HG02973 (cell line): ENCODE results near the gene MROH9.

Experiments used
- ATAC-seq: cut with Tn5 transposase; IDR thresholded peaks from one replicate; pipeline ENCODE4 v1.9.1; 2021; ENCODE audit warnings: moderate library complexity; ENCODE audit not compliant: unreplicated experiment

MROH9 gene

GRCh38 chr1:170964506-170964905 lies 29.2 kb downstream of the MROH9 start:
- no peak for ATAC-seq

GRCh38 chr1:170967042-170967910 lies 31.9 kb downstream of the MROH9 start:
- peak; percentile 77 for ATAC-seq

GRCh38 chr1:170970256-170970655 lies 34.9 kb downstream of the MROH9 start:
- ATAC-seq, result no peak

GRCh38 chr1:170978371-170978910 lies 43.1 kb downstream of the MROH9 start:
- ATAC-seq, result no peak

- no peak for ATAC-seq
These were observed 50.1 kb downstream of the MROH9 start for GRCh38 chr1:170985406-170985805.

DNA sequence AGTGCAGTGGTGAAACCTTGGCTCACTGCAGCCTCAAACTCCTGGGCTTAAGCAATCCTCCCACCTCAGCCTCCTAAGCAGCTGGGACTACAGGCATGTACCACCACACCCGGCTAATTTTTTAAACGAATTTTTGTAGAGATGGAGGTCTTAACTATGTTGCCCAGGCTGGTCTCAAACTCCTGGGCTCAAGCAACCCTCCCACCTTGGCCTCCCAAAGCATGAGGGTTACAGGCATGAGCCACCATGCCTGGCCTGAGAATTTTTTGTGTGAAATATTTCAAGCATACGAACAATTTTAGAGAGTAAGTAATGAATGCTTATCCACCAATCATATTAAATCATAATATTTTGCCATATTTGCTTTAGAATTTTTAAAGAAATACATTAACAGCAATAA lies 51.6 kb downstream of the MROH9 start:
- ATAC-seq, result no peak

DNA sequence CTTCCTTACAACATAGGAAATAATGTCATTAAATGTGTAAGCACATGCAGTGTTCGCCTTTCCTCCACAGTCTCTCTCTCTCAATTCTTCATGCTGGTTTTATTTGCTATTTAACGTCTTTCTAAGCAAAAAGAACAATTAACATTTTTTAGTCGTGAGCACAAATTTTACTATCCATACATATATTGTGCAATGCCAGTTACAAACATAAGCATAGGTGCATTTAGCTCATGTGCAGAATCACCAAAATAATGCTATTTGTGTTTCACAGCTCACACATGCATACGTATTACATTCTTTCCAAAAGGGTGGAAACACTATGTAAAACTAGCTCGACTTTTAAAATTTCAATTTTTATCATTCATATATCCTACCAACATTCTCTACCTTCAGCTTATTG lies 52.1 kb downstream of the MROH9 start:
- ATAC-seq, result no peak

DNA sequence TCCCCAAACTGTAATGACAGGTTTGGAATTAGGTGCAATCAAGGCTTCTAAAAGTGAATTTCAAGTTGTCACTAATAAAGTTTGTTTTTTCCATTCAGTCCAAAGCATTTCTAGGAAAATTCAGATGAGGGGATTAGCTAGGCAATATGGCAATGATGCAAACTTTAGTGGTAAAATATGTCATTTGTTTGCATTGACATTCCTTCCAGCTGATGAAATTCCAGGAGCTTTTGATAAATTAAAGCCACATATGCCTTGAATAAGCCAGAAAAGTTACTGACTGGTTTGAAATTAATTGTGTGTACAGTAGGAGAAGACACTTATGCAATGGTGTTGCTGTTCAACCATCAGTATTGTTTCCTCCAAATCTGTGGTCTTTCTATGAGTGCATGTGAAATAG lies 57.8 kb downstream of the MROH9 start:
- no peak for ATAC-seq

- ATAC-seq, result no peak
These were observed 58.4 kb downstream of the MROH9 start for GRCh38 chr1:170993717-170994116.

DNA sequence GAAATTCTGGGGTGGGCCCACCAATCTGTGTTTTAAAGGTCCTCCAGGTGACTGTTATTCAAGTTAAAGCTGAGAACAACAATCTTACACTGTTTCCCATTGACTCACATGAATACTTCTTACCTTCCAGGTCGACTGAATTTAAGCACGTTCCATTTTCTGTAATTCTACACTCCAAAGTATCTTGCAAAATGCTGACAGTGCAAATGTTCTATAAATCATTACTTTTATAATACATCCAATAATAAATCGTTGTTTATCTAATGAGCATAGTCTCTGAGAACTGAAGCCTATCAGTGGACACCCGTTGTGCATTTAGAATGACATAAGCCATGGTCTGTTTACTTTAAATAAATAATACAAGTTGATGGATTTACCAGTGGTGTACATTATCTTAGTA lies 79.5 kb downstream of the MROH9 start:
- no peak for ATAC-seq

- no peak for ATAC-seq
These were observed 82.1 kb downstream of the MROH9 start for GRCh38 chr1:171017426-171017825.

GRCh38 chr1:171019971-171020370 lies 84.6 kb downstream of the MROH9 start:
- no peak for ATAC-seq

DNA sequence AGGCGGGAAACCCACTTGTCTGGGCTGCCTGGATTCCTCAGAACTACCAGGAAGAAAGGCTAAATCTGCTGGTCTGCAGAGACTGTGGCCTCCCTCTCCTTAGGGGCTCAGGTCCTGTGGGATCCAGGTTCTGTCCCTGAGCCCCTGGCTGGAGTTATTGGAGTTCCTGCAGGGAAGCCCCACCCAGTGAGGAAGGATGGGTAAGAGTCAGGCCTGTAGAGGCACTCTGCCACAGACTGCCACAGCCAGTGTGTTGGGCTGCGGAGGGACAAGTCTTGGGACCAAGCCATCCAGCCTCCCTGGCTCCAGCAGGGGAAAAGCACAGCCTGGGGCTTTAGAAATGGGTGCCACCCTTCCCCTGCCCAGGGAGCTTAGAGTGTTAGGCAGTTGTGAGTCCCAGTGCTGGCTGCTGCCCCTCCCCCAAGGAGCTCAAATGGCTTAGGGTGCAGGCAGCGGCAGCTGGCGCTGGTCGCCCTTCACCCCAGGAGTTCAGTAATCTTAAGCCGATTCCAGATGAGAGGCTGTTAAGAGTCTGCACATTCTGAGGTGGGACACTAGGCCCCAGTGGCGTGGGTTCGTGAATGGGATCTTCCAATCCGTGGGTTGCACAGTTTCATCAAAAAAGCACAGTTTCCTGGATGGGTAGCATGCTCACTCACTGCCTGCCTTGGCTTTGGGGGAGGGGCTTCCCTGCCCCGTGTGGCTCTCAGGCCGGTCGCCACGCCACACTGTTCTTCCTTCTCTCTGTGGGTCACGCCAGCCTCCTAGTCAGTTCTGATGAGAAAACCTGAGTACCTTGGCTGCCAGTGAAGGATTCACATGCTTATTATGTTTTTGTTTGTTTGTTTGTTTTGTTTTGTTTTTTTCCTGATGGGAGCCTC lies 97.7 kb downstream of the MROH9 start:
- ATAC-seq, result no peak

GRCh38 chr1:171037626-171038025 lies 102.3 kb downstream of the MROH9 start:
- no peak for ATAC-seq

- no peak for ATAC-seq
These were observed 103.0 kb downstream of the MROH9 start for GRCh38 chr1:171038284-171038683.

DNA sequence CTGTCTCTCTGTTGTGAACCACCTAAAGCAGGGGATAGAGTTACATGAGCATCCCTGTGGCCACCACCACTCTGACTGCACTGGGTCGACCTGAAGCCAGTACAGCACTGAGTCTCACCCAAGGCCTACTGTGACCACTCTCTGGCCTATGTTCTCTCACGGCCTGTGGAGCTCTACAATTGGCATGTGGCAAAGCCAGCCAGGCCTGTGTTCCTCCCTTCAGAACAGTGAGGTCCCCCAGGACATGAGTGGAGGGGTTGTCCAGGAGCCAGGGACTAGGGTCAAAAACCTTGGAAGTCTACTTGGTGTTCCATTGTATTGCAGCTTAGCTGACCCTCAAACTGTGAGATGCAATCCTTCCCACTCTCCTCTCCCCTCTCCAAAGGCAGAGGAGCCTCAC lies 112.7 kb downstream of the MROH9 start:
- ATAC-seq, result no peak

GRCh38 chr1:171052977-171053376 lies 117.6 kb downstream of the MROH9 start:
- ATAC-seq, result no peak

DNA sequence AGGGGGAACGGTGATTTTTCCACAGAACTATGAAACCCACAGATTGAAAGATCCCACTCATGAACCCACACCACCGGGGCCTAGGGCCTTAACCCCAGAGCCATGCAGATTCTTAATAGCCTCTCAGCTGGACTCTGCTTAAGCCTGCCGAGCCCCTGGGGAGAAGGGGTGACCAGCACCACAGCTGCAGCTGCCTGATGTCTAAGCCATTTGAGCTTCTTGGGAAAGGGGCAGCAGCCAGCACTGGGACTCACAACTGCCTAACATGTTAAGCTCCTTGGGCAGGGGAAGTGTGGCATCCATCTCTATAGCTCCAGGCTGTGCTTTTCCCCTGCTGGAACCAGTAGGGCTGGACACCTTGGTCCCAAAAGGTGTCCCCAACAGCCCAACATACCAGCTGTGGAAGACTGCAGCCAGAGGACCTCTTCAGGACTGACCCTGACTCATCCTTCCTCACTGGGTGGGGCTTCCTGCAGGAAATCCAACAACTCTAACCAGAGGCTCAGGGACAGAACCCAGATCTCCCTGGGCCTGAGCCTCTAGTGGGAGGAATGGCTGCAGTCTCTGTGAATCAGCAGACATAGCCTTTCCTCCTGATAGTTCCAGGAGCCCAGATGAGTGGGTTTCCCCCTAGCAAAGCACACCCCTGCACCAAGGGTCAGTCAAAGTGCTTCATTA lies 120.8 kb downstream of the MROH9 start:
- ATAC-seq, result no peak

DNA sequence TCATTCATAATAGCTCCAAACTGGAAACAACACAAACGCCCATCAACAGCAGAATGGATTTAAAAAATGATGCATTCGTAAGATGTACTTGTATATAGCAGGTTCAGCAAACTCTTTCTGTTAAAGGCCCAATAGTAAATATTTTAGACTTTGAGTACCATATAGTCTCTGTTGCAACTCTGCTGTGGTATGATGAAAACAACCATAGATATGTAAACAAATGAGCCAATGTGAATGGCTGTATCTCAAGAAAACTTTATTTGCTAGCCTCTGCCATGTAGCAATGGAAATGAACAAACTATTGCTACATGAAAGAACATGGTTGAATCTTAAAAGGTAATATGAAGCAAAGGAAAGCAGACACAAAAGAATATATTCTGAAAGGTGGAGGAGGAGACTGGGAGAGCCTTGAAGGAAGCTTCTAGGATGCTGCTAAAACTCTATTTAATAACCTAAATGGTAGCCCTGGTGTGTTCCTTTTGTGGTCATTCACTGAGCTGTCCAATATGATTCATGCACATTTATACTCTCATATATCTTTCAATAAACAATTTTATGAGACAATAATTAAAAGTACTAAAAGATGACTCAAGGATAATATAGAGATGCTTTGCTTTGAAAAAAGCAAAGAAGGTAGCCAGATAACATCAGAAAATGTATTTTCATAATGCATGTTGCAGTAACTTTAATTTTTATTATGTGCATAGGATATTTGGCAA lies 126.2 kb downstream of the MROH9 start:
- ATAC-seq, result no peak

GRCh38 chr1:171062902-171063301 lies 127.6 kb downstream of the MROH9 start:
- no peak for ATAC-seq
